ENCODE results near the gene DNAJB12. TPM values are rescaled to one million over a fixed set of nuclear protein-coding genes. Genes with fewer than 3 reads are reported as not detected.

The DNAJB12 gene
- total and polyA plus RNA-seq, 10 of the 15 experiments (the other 5 are each of a cell fraction or from before 2014, with no cell fraction given) = 4.6 to 31.6 (median 18.8) TPM

DNA sequence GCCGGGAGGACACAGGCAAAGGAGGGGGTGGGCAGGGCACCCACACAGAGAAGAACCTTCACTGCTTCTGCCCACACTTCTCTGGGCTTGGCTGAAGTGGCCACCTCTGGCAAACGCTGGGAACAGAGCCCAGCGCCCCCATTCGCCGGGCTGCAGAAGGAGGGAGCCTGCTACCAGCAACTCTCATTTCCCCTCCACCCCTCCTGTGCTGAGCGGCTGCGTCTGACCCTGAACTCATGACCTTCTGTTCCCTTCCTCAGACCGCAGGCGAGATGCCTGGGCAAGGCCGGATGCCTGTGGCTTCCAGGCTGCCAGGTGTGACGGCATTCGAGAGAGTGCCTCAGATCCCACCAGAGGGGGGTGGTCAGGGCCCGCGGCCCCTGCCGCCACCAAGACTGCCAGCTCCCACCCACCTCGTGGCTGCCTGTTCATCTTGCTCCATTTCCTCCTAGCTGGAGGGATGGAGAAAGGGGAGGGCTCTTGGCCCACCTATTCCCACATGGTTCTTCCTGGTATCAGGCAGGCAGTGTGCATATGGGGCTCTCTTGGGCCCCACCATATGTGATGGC is 19.8 kb downstream of the DNAJB12 start (continued):
- TF ChIP-seq, protein P1, sequence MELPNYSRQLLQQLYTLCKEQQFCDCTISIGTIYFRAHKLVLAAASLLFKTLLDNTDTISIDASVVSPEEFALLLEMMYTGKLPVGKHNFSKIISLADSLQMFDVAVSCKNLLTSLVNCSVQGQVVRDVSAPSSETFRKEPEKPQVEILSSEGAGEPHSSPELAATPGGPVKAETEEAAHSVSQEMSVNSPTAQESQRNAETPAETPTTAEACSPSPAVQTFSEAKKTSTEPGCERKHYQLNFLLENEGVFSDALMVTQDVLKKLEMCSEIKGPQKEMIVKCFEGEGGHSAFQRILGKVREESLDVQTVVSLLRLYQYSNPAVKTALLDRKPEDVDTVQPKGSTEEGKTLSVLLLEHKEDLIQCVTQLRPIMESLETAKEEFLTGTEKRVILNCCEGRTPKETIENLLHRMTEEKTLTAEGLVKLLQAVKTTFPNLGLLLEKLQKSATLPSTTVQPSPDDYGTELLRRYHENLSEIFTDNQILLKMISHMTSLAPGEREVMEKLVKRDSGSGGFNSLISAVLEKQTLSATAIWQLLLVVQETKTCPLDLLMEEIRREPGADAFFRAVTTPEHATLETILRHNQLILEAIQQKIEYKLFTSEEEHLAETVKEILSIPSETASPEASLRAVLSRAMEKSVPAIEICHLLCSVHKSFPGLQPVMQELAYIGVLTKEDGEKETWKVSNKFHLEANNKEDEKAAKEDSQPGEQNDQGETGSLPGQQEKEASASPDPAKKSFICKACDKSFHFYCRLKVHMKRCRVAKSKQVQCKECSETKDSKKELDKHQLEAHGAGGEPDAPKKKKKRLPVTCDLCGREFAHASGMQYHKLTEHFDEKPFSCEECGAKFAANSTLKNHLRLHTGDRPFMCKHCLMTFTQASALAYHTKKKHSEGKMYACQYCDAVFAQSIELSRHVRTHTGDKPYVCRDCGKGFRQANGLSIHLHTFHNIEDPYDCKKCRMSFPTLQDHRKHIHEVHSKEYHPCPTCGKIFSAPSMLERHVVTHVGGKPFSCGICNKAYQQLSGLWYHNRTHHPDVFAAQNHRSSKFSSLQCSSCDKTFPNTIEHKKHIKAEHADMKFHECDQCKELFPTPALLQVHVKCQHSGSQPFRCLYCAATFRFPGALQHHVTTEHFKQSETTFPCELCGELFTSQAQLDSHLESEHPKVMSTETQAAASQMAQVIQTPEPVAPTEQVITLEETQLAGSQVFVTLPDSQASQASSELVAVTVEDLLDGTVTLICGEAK (IDR thresholded peaks at IDR 0.05; ENCODE audit: borderline replicate concordance) = no peak
- TF ChIP-seq ZBED1 (IDR thresholded peaks at IDR 0.05; ENCODE audit: borderline replicate concordance) = peak; percentile 72; the same call in 1 of the 2 replicates
- TF ChIP-seq SUZ12 (IDR thresholded peaks at IDR 0.05; ENCODE audit: unreplicated experiment) = no peak
- TF ChIP-seq RCOR1 (conservative IDR thresholded peaks at IDR 0.05; ENCODE audit: low read depth, low read length) = no peak
- peak; percentile 86 for TF ChIP-seq TCF12 (IDR thresholded peaks at IDR 0.05; ENCODE audit: low read depth, low read length)
- TF ChIP-seq SPI1 (IDR thresholded peaks at IDR 0.05; ENCODE audit: borderline replicate concordance, insufficient read depth, low read depth, low read length) = peak; percentile 55
- peak; percentile 99 for TF ChIP-seq IKZF1 (conservative IDR thresholded peaks at IDR 0.05)
- TF ChIP-seq, protein P2, sequence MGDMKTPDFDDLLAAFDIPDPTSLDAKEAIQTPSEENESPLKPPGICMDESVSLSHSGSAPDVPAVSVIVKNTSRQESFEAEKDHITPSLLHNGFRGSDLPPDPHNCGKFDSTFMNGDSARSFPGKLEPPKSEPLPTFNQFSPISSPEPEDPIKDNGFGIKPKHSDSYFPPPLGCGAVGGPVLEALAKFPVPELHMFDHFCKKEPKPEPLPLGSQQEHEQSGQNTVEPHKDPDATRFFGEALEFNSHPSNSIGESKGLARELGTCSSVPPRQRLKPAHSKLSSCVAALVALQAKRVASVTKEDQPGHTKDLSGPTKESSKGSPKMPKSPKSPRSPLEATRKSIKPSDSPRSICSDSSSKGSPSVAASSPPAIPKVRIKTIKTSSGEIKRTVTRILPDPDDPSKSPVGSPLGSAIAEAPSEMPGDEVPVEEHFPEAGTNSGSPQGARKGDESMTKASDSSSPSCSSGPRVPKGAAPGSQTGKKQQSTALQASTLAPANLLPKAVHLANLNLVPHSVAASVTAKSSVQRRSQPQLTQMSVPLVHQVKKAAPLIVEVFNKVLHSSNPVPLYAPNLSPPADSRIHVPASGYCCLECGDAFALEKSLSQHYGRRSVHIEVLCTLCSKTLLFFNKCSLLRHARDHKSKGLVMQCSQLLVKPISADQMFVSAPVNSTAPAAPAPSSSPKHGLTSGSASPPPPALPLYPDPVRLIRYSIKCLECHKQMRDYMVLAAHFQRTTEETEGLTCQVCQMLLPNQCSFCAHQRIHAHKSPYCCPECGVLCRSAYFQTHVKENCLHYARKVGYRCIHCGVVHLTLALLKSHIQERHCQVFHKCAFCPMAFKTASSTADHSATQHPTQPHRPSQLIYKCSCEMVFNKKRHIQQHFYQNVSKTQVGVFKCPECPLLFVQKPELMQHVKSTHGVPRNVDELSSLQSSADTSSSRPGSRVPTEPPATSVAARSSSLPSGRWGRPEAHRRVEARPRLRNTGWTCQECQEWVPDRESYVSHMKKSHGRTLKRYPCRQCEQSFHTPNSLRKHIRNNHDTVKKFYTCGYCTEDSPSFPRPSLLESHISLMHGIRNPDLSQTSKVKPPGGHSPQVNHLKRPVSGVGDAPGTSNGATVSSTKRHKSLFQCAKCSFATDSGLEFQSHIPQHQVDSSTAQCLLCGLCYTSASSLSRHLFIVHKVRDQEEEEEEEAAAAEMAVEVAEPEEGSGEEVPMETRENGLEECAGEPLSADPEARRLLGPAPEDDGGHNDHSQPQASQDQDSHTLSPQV (IDR thresholded peaks at IDR 0.05) = peak; percentile 21; the same call in 1 of the 2 replicates
- peak; percentile 97 for TF ChIP-seq GATAD2B (conservative IDR thresholded peaks at IDR 0.05; ENCODE audit: low read depth)
- TF ChIP-seq, protein P3, sequence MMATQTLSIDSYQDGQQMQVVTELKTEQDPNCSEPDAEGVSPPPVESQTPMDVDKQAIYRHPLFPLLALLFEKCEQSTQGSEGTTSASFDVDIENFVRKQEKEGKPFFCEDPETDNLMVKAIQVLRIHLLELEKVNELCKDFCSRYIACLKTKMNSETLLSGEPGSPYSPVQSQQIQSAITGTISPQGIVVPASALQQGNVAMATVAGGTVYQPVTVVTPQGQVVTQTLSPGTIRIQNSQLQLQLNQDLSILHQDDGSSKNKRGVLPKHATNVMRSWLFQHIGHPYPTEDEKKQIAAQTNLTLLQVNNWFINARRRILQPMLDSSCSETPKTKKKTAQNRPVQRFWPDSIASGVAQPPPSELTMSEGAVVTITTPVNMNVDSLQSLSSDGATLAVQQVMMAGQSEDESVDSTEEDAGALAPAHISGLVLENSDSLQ (IDR thresholded peaks at IDR 0.05) = peak; percentile 49
- 0 out of 2 replicates have a peak, but pooled peaks have one; percentile 50 for TF ChIP-seq YY1 (IDR thresholded peaks at IDR 0.05; ENCODE audit: low read depth, low read length)
- TF ChIP-seq JUNB (IDR thresholded peaks at IDR 0.05) = peak; percentile 41; the same call in 1 of the 2 replicates
- no peak for TF ChIP-seq BRCA1 (IDR thresholded peaks at IDR 0.05; ENCODE audit: low read depth, low read length)
- TF ChIP-seq, protein P4, sequence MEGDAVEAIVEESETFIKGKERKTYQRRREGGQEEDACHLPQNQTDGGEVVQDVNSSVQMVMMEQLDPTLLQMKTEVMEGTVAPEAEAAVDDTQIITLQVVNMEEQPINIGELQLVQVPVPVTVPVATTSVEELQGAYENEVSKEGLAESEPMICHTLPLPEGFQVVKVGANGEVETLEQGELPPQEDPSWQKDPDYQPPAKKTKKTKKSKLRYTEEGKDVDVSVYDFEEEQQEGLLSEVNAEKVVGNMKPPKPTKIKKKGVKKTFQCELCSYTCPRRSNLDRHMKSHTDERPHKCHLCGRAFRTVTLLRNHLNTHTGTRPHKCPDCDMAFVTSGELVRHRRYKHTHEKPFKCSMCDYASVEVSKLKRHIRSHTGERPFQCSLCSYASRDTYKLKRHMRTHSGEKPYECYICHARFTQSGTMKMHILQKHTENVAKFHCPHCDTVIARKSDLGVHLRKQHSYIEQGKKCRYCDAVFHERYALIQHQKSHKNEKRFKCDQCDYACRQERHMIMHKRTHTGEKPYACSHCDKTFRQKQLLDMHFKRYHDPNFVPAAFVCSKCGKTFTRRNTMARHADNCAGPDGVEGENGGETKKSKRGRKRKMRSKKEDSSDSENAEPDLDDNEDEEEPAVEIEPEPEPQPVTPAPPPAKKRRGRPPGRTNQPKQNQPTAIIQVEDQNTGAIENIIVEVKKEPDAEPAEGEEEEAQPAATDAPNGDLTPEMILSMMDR (IDR thresholded peaks at IDR 0.05 in 2 of 3, conservative IDR thresholded peaks at IDR 0.05 in 1 of 3; ENCODE audit: control insufficient read depth in 2 of 3, extremely low read depth in 1 of 3, insufficient read depth in 1 of 3, low read depth in 3 of 3, low read length in 3 of 3) = peak; percentile 22 to 42 (median 35); a peak in 5 of 6 replicates
- no peak for TF ChIP-seq CBX3 (IDR thresholded peaks at IDR 0.05; ENCODE audit: borderline replicate concordance, low read depth)
- no peak for TF ChIP-seq TARDBP (IDR thresholded peaks at IDR 0.05; ENCODE audit: borderline replicate concordance)
- TF ChIP-seq TCF3 (IDR thresholded peaks at IDR 0.05; ENCODE audit: borderline replicate concordance, insufficient read depth, low read depth, low read length) = peak; percentile 93
- TF ChIP-seq IKZF2 (IDR thresholded peaks at IDR 0.05) = peak; percentile 99
- no peak for TF ChIP-seq PML (IDR thresholded peaks at IDR 0.05; ENCODE audit: low read length)

Measured in GM12878 (cell line).